A549 (cell line): ENCODE results near the gene CS.
A peak's percentile ranks its signal among the peaks of the same experiment; 100 is the strongest.

Source experiments
- BHLHE40 ChIP-seq: IDR thresholded peaks from 2 replicates; pipeline ENCODE4 v1.6.1; 2012; ENCODE audit warnings: low read depth, low read length, inconsistent platforms
- CHD2 ChIP-seq: fragments of 150-350 bp; IDR thresholded peaks from 2 replicates; pipeline ENCODE4 v1.6.1; 2014; ENCODE audit warnings: low read length; ENCODE audit not compliant: partially characterized antibody
- CHD4 ChIP-seq: fragments of 200-600 bp; sonication (generic); IDR thresholded peaks from 2 replicates; pipeline ENCODE4 v1.6.1; 2016; ENCODE audit warnings: antibody characterized with exemption, mild to moderate bottlenecking, borderline replicate concordance
- CTCF ChIP-seq: fragments of >200 bp; sonication (Bioruptor Twin); formaldehyde crosslinking; IDR thresholded peaks from 3 replicates; pipeline ENCODE4 v1.5.1; 2016
- EP300 ChIP-seq, 2 experiments: fragments of >200 bp; sonication (Bioruptor Twin); formaldehyde crosslinking; IDR thresholded peaks; 2 replicates in 1 of 2; 3 replicates in 1 of 2; pipeline ENCODE4 v1.6.1; 2016 to 2017
- FOSL2 ChIP-seq, 2 experiments: fragments of 450-650 bp in 1 of 2; fragments of >200 bp in 1 of 2; sonication (Bioruptor Twin) in 1 of 2; formaldehyde crosslinking; IDR thresholded peaks; 2 replicates each; pipeline versions ENCODE4 v1.5.0 to v1.6.1; 2016 to 2020; ENCODE audit warnings: mild to moderate bottlenecking in 1 of 2, moderate library complexity in 1 of 2
- MAX ChIP-seq: IDR thresholded peaks from 2 replicates; pipeline ENCODE4 v1.6.1; 2012
- PHF8 ChIP-seq: fragments of 200-600 bp; sonication (generic); IDR thresholded peaks from 2 replicates; pipeline ENCODE4 v1.6.1; 2016; ENCODE audit warnings: low read depth, mild to moderate bottlenecking, antibody characterized with exemption, moderate library complexity, borderline replicate concordance
- POLR2A ChIP-seq: IDR thresholded peaks from 2 replicates; pipeline ENCODE4 v1.6.1; 2012; ENCODE audit warnings: mild to moderate bottlenecking, low read length
- REST ChIP-seq: fragments of 200-600 bp; sonication (generic); IDR thresholded peaks from 2 replicates; pipeline ENCODE4 v1.6.1; 2016; ENCODE audit warnings: antibody characterized with exemption, mild to moderate bottlenecking, moderate library complexity
- SMC3 ChIP-seq: fragments of >200 bp; sonication (Bioruptor Twin); formaldehyde crosslinking; IDR thresholded peaks from 3 replicates; pipeline ENCODE4 v1.6.1; 2018; ENCODE audit warnings: inconsistent platforms
- ZSCAN20 ChIP-seq: fragments of 250-450 bp; sonication (Bioruptor Pico); IDR thresholded peaks from 2 replicates; pipeline ENCODE4 v1.8.0; 2022; ENCODE audit warnings: mild to moderate bottlenecking, moderate library complexity

GRCh38 chr12:56261503-56262232 lies 38.5 kb downstream of the CS start:
- TF ChIP-seq PHF8 = no peak
- TF ChIP-seq EP300 (IDR thresholded peaks at IDR 0.05) = no peak
- no peak for TF ChIP-seq ZSCAN20 (CRISPR knock-in tag)
- TF ChIP-seq CHD2 = no peak
- TF ChIP-seq REST = no peak
- TF ChIP-seq BHLHE40 = no peak
- TF ChIP-seq CTCF = no peak
- no peak for TF ChIP-seq FOSL2 (IDR thresholded peaks at IDR 0.05)
- peak; percentile 85 for TF ChIP-seq FOSL2 (CRISPR knock-in tag; IDR thresholded peaks at IDR 0.05)
- TF ChIP-seq CHD4 = no peak
- TF ChIP-seq SMC3 = no peak
- no peak for TF ChIP-seq POLR2A
- peak; percentile 69 for TF ChIP-seq MAX
